Upper lobe of left lung (tissue), 4 donors: ENCODE data around the gene NRDC.

Experiments
- EP300 ChIP-seq, 4 donors: sonication (generic); formaldehyde crosslinking; IDR thresholded peaks; one replicate each; pipeline ENCODE4 v1.5.1; 2017; ENCODE audit warnings: antibody characterized with exemption in 4 of 4, control low read depth in 2 of 4
- POLR2A ChIP-seq, 4 donors: fragments of 450-650 bp; IDR thresholded peaks; one replicate each; pipeline ENCODE4 v1.5.1; 2016 to 2017; ENCODE audit warnings: antibody characterized with exemption in 4 of 4, mild to moderate bottlenecking in 2 of 4
- POLR2AphosphoS5 ChIP-seq, 2 donors: sonication (generic); formaldehyde crosslinking; IDR thresholded peaks; one replicate each; pipeline ENCODE4 v1.5.1; 2017; ENCODE audit warnings: antibody characterized with exemption in 2 of 2
- TF ChIP-seq, protein P1 (sequence below), 6 experiments: fragments of 450-650 bp in 4 of 6; fragments of 200-600 bp in 2 of 6; sonication (generic) in 2 of 6; IDR thresholded peaks; one replicate each; pipeline ENCODE4 v1.5.1; 2016 to 2019; ENCODE audit warnings: antibody characterized with exemption in 6 of 6

DNA sequence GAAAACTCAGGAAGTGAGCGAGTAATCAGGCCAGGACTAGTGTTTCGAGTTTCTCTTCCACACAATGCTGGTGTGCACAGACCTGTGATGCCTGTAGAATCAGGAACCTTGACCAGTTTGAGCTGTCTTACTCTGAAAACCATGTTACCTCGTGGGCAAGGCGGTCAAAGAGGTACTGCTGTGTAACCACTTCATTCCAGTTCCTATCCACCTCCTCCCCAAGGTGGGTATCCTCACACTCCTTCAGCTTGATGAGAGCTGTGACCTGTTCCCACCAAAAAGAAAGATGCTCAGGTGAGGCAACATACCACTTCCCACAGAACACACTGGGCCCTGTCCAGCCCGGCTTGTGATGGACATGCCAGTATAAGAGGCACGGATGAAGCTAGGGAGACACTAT lies 88.1 kb downstream of the NRDC start:
- TF ChIP-seq, protein P1, sequence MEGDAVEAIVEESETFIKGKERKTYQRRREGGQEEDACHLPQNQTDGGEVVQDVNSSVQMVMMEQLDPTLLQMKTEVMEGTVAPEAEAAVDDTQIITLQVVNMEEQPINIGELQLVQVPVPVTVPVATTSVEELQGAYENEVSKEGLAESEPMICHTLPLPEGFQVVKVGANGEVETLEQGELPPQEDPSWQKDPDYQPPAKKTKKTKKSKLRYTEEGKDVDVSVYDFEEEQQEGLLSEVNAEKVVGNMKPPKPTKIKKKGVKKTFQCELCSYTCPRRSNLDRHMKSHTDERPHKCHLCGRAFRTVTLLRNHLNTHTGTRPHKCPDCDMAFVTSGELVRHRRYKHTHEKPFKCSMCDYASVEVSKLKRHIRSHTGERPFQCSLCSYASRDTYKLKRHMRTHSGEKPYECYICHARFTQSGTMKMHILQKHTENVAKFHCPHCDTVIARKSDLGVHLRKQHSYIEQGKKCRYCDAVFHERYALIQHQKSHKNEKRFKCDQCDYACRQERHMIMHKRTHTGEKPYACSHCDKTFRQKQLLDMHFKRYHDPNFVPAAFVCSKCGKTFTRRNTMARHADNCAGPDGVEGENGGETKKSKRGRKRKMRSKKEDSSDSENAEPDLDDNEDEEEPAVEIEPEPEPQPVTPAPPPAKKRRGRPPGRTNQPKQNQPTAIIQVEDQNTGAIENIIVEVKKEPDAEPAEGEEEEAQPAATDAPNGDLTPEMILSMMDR (IDR thresholded peaks at IDR 0.05), result no peak
- no peak for TF ChIP-seq POLR2AphosphoS5 (IDR thresholded peaks at IDR 0.05)
- no peak for TF ChIP-seq POLR2A (IDR thresholded peaks at IDR 0.05)
- TF ChIP-seq EP300 (IDR thresholded peaks at IDR 0.05), result no peak
